NCI-H2171 treated with DMSO at 0.1 percent for 48 hours (cell line): ENCODE measurements around the gene NXNL1.

Experiments used
- DNase-seq: peaks from one replicate; lab custom pipeline; 2025; lab: John Stamatoyannopoulos, UW

NXNL1 gene

DNA sequence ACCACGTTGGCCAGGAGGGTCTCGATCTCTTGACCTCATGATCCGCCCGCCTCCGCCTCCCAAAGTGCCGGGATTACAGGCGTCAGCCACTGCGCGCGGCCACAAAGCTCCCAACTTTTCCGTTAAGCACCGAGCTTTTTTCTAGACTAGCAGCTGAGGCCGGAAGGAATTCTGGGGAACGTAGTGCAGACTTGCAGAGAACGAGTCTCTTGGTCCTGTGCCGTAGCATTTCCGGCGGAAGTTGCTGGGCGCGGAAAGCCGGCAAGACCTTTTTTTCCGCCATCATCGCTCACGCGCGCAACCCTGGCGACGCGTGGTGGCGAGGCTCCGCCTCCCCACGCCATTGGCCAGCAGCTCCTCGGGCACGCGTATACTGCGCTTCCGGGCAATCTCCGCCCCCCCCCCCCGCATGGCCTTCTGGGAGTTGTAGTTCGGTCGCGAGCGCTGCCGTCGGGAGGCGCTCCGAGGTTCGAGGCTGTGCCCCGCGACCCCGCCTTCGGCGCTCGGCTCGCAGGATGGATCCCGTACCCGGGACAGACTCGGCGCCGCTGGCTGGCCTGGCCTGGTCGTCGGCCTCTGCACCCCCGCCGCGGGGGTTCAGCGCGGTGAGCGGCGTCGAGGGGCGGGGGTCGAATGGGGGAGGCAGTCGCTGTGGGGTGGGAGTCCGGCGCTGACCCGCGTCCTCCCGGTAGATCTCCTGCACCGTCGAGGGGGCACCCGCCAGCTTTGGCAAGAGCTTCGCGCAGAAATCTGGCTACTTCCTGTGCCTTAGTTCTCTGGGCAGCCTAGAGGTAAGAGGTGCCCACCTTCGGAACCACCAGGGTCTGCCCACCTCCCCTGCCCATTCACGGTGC lies 40.9 kb downstream of the NXNL1 start, which contains the start of gene MVB12A:
MVB12A (plus strand) TSS at position 427 of the 854 bp plus-strand sequence; CDS start at position 516, 89 bp downstream.
- peak; percentile 99 for DNase-seq

DNA sequence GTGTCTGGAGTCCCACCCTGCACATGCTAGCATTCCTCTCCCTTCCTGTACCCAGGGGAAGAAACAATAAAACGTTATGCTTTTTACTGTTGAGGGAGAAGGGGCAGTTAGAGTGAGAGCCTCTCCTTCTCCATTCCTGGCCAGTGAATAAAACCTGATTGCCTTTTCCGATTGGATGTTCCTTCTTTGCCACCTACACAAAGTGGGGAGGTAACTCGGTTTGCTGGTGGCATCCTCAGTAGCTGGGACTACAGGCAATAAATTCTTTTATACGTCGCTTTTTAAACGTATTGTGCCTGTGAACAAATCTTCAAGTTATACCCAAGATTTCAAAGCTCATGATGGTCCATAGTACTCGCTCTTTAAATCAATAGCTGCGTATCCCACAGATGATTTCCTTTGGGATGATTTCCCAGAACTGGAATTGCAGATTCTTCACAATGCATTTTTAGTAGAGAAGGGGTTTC lies 41.5 kb downstream of the NXNL1 start:
- no peak for DNase-seq

- no peak for DNase-seq
These were observed 42.0 kb downstream of the NXNL1 start for GRCh38 chr19:17418710-17419109.

DNA sequence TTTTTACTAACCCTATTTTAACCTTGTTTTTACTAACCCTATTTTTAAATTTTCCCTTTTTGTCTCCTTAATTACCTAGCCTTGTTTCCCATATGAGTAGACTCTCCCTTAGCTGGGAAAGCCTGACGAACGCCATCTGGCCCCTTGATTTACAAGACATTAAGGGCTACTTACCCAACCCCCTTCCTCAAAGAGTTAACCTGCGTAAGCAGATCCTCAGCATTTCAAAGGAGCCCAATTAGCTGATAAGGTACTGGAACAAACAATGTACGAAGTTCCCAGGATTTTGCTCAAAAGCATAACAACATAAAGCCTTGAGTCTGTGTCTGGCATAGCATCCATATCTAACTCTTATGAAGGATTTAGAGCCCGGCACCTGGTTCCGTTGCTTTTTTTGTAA lies 45.6 kb downstream of the NXNL1 start:
- peak; percentile 71 for DNase-seq

- DNase-seq = no peak
These were observed 46.6 kb downstream of the NXNL1 start for GRCh38 chr19:17414097-17414496.

GRCh38 chr19:17411801-17412200 lies 48.9 kb downstream of the NXNL1 start:
- no peak for DNase-seq

DNA sequence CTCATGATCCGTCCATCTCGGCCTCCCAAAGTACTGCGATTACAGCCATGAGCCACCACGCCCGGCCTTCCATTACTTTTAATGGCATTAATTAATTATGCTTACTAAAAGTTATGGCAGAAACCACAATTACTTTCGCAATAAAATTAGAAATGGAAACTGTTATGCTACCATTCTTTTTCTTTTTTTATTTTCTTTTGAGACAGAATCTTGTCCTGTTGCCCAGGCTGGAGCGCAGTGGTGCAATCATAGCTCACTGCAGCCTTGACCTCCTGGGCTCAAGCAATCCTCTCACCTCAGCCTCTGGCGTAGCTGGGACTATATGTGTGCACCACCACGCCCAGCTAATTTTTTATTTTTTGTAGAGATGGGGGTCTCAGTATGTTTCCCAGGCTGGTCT lies 50.7 kb downstream of the NXNL1 start:
- no peak for DNase-seq

GRCh38 chr19:17406887-17407196 lies 53.9 kb downstream of the NXNL1 start:
- DNase-seq = no peak

DNA sequence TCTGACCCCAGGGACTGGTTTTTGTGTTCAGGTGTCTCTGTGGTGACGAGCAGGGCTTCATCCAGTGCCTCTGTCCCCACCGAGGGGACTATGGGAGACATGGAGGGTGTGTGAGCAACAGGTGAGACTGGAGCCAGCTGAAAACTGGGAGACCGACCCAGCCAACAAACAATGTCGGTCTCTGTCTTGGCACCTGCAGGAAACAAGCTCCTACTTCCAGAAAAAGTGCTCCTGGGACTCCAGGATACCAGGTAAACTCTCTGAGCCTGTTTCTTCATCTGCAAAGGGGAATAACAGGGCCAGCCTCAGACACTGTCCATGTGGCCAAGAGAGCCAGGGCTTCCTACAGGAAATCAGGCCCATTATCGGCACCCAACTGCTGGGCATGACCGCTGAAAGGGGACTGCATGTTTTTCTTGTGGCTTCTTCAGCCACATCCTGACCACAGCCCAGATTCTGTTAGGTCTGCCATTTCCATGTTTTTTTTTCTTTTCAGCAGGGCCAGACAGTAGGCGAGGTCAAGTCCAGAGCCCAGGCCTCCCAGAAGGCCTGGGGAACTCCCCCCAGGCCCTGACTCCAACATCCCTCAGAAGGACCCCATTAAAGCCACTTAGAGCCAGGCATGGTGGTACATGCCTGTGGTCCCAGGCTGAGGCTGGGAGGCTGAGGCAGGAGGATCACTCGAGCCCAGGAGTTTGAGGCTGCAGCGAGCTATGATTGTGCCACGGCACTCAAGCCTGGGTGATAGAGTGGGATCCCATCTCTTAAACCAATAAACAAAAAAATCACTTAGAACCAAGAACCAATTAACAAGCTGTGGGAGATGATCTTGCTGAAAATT lies 54.5 kb downstream of the NXNL1 start:
- no peak for DNase-seq
